ENCODE measurements around the gene ADGRV1. TPM values are rescaled to one million over a fixed set of nuclear protein-coding genes. Genes with fewer than 3 reads are reported as not detected.
A peak's percentile ranks its signal among the peaks of the same experiment; 100 is the strongest.

ADGRV1 gene
- total RNA-seq, 4 donors from 2014 or later, result 0.39 to 1.9 (median 1.00) TPM

- Histone ChIP-seq H3K4me1 (peaks cover 0 to 16% (median 5%) of the 10 kb centered on the region in 4 donors), H3K4me3 (no peak overlapping the region), H3K9me3 (no peaks in the 10 kb centered on the region), H3K36me3 (no peaks in the 10 kb centered on the region), H3K27ac (no peak overlapping the region), H3K27me3 (no peaks in the 10 kb centered on the region)
- TF ChIP-seq, protein P1, sequence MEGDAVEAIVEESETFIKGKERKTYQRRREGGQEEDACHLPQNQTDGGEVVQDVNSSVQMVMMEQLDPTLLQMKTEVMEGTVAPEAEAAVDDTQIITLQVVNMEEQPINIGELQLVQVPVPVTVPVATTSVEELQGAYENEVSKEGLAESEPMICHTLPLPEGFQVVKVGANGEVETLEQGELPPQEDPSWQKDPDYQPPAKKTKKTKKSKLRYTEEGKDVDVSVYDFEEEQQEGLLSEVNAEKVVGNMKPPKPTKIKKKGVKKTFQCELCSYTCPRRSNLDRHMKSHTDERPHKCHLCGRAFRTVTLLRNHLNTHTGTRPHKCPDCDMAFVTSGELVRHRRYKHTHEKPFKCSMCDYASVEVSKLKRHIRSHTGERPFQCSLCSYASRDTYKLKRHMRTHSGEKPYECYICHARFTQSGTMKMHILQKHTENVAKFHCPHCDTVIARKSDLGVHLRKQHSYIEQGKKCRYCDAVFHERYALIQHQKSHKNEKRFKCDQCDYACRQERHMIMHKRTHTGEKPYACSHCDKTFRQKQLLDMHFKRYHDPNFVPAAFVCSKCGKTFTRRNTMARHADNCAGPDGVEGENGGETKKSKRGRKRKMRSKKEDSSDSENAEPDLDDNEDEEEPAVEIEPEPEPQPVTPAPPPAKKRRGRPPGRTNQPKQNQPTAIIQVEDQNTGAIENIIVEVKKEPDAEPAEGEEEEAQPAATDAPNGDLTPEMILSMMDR (IDR thresholded peaks at IDR 0.05), result no peak
- TF ChIP-seq POLR2A (IDR thresholded peaks at IDR 0.05) (no peak), EP300 (IDR thresholded peaks at IDR 0.05) (no peak)
- WGBS, 2 donors, result 65 to 70% methylated on average over 8 of the region's 8 CpGs
- no peak for DNase-seq (ENCODE audit: low spot score in 2 of 2)
Observed at GRCh38 chr5:91092859-91093783, 534.5 kb downstream of the ADGRV1 start.

DNA sequence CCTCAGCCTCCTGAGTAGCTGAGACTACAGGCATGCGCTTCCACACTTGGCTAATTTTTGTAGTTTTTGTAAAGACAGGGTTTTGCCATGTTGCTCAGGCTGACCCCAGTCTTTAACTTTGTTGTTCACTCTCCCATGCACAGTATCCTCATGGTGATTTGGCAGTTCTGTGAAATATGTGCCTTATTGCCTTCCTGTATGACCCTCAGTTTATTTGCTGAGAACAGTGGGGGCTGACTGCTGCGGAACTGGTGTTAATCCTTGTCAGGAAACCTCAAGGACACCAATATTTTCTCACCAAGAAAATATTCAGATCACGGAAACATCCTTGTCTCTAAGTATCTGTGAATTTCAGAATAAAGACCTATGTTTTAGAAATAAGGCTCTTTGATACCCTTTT, 536.7 kb downstream of the ADGRV1 start:
- 83 to 95% methylated on average over 3 of the region's 3 CpGs for WGBS, 2 donors
- H3K27ac ChIP-seq, result no peak overlapping the region
- H3K36me3 ChIP-seq, result no peaks in the 10 kb centered on the region
- no peak for DNase-seq (ENCODE audit: low spot score in 2 of 2)
- H3K27me3 ChIP-seq, result no peaks in the 10 kb centered on the region
- TF ChIP-seq, protein P1 (IDR thresholded peaks at IDR 0.05), result no peak
- TF ChIP-seq EP300 (IDR thresholded peaks at IDR 0.05), result no peak
- TF ChIP-seq POLR2A (IDR thresholded peaks at IDR 0.05), result no peak
- H3K4me3 ChIP-seq, result no peak overlapping the region
- H3K9me3 ChIP-seq, result no peaks in the 10 kb centered on the region
- H3K4me1 ChIP-seq, result peaks cover 0 to 24% (median 7%) of the 10 kb centered on the region in 4 donors

DNA sequence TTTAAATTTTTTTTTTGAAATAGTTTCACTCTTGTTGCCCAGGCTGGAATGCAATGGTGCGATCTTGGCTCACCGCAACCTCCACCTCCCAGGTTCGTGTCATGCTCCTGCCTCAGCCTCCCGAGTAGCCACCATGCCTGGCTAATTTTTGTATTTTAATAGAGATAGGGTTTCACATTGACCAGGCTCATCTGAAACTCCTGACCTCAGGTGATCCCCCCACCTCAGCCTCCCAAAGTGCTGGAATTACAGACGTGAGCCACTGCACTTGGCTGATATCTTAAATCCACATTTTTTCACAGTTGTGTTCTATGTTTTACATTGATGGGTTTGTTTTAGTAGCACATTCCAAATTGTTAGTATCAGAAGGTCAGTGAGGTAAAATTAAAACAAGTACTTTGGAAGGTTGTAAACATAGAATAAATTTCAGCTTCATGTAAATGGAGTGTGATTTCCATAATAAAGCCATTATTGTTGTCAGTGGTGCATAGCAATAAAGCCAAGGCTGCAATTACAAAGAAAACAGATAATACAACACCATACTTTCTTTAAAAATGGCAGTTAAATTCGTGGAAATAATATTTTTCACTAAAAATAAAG, 537.3 kb downstream of the ADGRV1 start:
- H3K9me3 ChIP-seq, result no peaks in the 10 kb centered on the region
- H3K27ac ChIP-seq, result no peak overlapping the region
- DNase-seq (ENCODE audit: low spot score in 2 of 2), result no peak
- no peaks in the 10 kb centered on the region for H3K27me3 ChIP-seq
- WGBS, 2 donors, result 70 to 77% methylated on average over 6 of the region's 6 CpGs
- no peaks in the 10 kb centered on the region for H3K36me3 ChIP-seq
- H3K4me1 ChIP-seq, result peaks cover 0 to 21% (median 7%) of the 10 kb centered on the region in 4 donors
- H3K4me3 ChIP-seq, result no peak overlapping the region
- TF ChIP-seq, protein P1 (IDR thresholded peaks at IDR 0.05), result no peak
- no peak for TF ChIP-seq EP300 (IDR thresholded peaks at IDR 0.05)
- no peak for TF ChIP-seq POLR2A (IDR thresholded peaks at IDR 0.05)

DNA sequence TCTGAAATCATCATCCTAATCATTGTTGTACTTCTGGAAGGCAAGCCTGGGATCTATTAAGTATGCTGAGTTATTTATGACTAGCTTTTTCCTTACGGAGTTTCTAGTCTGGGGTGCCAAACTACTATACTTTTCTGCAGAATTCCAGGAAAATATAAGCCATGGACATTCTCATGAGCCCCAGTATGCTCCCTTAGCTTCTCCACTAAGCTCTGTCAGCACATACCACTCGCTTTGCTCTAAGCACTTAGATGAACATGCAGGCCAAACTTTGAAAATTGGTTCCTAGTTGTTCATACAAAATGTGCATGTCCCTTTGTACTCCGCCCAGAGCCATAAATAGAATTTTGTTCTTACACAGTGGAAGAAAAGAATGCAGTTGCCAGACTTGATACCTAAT, 539.9 kb downstream of the ADGRV1 start:
- H3K27ac ChIP-seq, result peak overlapping the region in 1 of 4 donors; percentile 35
- H3K4me3 ChIP-seq, result no peak overlapping the region
- H3K27me3 ChIP-seq, result no peaks in the 10 kb centered on the region
- DNase-seq (ENCODE audit: low spot score in 2 of 2), result no peak
- H3K36me3 ChIP-seq, result no peaks in the 10 kb centered on the region
- peaks cover 0 to 41% (median 7%) of the 10 kb centered on the region in 4 donors for H3K4me1 ChIP-seq
- WGBS, 2 donors, result 50 to 51% methylated on average over 3 of the region's 3 CpGs
- no peak for TF ChIP-seq EP300 (IDR thresholded peaks at IDR 0.05)
- TF ChIP-seq POLR2A (IDR thresholded peaks at IDR 0.05), result no peak
- TF ChIP-seq, protein P1 (IDR thresholded peaks at IDR 0.05), result no peak
- H3K9me3 ChIP-seq, result no peaks in the 10 kb centered on the region

Data from tibial nerve (tissue), 4 donors.